Subcutaneous adipose tissue (tissue), 4 donors: ENCODE results near the gene COL27A1. TPM values are rescaled to one million over a fixed set of nuclear protein-coding genes. Genes with fewer than 3 reads are reported as not detected.

Experiments
- CTCF ChIP-seq: fragments of 450-650 bp; IDR thresholded peaks from one replicate; pipeline ENCODE4 v1.5.1; 2016; ENCODE audit warnings: low read depth, mild to moderate bottlenecking, control low read depth, antibody characterized with exemption, moderate library complexity
- total RNA-seq, 4 donors: library from RNA; depleted of rRNA; stranded (reverse); fragments of >200 nt; gene quantifications; one replicate each; pipeline ENCODE4 v1.1.0, GENCODE V29; 2016

The COL27A1 gene
- total RNA-seq, 4 donors from 2014 or later, result 1.0 to 7.7 (median 4.4) TPM

DNA sequence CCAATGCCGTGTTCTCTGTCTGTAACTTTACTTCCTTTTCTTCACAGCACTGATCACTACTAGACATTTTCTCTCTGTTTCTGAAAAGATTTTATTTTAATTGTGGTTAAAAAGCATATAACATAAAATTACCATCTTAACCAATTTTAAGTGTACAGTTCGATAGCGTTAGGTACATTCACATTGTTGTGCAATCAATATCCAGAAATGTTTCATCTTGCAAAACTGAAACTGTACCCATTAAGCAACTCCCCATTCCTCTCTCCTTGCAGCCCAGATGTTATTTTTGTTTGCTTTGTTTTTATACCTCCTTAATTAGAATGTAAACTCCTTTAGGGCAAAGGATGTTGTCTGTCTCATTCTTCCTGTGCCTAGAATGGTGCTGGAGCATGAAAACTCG lies 47.5 kb downstream of the COL27A1 start:
- TF ChIP-seq CTCF, result no peak

DNA sequence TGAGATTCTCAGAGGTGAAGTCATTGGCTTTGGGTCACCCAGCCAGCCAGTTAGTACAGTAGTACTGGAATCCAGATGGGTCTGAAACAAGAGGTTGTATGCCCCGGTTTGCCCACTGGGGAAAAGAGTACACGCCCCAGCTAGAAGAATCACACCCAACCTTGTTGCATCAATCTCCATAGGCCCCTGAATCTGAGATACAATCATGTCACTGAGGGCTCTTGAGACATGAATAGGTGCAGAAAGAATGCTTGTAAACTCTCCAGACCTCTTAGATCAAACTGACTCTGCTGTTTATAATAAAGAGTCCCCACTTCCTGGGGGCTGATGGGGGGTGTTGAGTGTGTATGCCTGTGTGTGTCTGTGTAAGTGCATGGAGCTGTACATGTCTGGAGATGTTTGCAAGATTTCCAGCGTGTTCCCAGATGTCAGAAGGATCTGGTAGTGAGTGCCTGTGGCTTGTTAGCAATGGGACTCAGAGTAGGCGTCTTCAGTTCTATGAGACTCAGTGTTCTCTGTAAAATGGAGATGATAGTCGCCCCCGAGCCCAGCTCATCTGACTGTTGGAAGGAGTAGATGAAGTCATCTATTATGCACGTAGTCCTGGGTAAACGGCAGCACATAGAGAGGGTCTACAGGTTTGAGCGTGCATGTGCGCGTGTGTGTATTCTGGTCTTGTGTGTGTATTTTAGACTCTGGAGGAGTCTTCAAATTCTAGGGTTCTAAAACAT lies 48.2 kb downstream of the COL27A1 start:
- no peak for TF ChIP-seq CTCF

DNA sequence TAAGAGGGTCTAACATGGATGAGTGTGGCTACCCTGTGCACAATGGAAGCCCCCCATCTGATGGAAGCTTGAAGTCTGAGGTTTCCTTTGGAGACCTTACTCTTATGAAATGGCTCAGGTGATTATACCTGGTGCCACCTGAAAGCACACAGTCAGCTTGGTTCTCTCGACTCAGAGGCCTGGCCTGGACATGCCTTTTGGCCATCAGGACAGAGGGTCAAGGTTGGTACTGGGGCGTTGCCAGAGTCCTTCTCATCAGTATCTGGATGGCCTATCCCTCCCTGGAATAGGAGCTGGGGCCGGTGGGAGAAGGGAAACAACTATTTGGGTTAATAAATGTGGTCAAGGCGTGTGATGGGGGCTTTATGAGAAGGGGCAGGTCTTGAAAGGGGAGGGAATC lies 48.9 kb downstream of the COL27A1 start:
- no peak for TF ChIP-seq CTCF

- TF ChIP-seq CTCF, result no peak
Observed at GRCh38 chr9:114205171-114206015, 50.1 kb downstream of the COL27A1 start.

GRCh38 chr9:114206221-114206789 lies 51.0 kb downstream of the COL27A1 start:
- TF ChIP-seq CTCF, result no peak

GRCh38 chr9:114207034-114207810 lies 51.9 kb downstream of the COL27A1 start:
- TF ChIP-seq CTCF, result no peak
